ENCODE measurements around the gene INPP4B. TPM values are rescaled to one million over a fixed set of nuclear protein-coding genes. Genes with fewer than 3 reads are reported as not detected.

The INPP4B gene
- total RNA-seq, 1 experiment from 2014 or later = not detected

GRCh38 chr4:142866685-142867084 lies 20.6 kb upstream of the INPP4B start:
- no peak overlapping the region for H3K27ac ChIP-seq (ENCODE audit: low read length)
- no peak overlapping the region for H3K4me3 ChIP-seq (ENCODE audit: low read length)
- no peaks in the 10 kb centered on the region for H3K27me3 ChIP-seq (ENCODE audit: low read length)
- H3K79me2 ChIP-seq (ENCODE audit: low read length) = no peaks in the 10 kb centered on the region
- no peak for DNase-seq
- no peaks in the 10 kb centered on the region for H3K4me1 ChIP-seq (ENCODE audit: low read length)
- no peak overlapping the region for H3K9ac ChIP-seq (ENCODE audit: low read length)
- H2AFZ ChIP-seq (ENCODE audit: low read length) = no peak overlapping the region
- no peaks in the 10 kb centered on the region for H3K9me2 ChIP-seq (replicated peaks; ENCODE audit: insufficient read depth, low read length)
- H3K36me3 ChIP-seq (ENCODE audit: insufficient read depth, low read length) = no peaks in the 10 kb centered on the region
- no peaks in the 10 kb centered on the region; the same call in 1 of the 2 replicates for H3K9me3 ChIP-seq (ENCODE audit: low read length)
- no peaks in the 10 kb centered on the region for H4K20me1 ChIP-seq (ENCODE audit: insufficient read depth, low read depth, low read length)
- H3K4me2 ChIP-seq (ENCODE audit: low read depth, low read length, poor library complexity, severe bottlenecking) = no peak overlapping the region

GRCh38 chr4:142861351-142861750 lies 15.2 kb upstream of the INPP4B start:
- Histone ChIP-seq H3K79me2 (ENCODE audit: low read length) (no peaks in the 10 kb centered on the region), H3K4me1 (ENCODE audit: low read length) (no peaks in the 10 kb centered on the region), H3K9me2 (replicated peaks; ENCODE audit: insufficient read depth, low read length) (no peaks in the 10 kb centered on the region), H3K4me2 (ENCODE audit: low read depth, low read length, poor library complexity, severe bottlenecking) (no peak overlapping the region), H3K27ac (ENCODE audit: low read length) (no peak overlapping the region), H4K20me1 (ENCODE audit: insufficient read depth, low read depth, low read length) (no peaks in the 10 kb centered on the region), H3K9me3 (ENCODE audit: low read length) (no peaks in the 10 kb centered on the region; the same call in 1 of the 2 replicates), H3K9ac (ENCODE audit: low read length) (no peak overlapping the region), H3K27me3 (ENCODE audit: low read length) (no peaks in the 10 kb centered on the region), H3K4me3 (ENCODE audit: low read length) (no peak overlapping the region), H2AFZ (ENCODE audit: low read length) (no peak overlapping the region), H3K36me3 (ENCODE audit: insufficient read depth, low read length) (no peaks in the 10 kb centered on the region)
- DNase-seq = no peak

DNA sequence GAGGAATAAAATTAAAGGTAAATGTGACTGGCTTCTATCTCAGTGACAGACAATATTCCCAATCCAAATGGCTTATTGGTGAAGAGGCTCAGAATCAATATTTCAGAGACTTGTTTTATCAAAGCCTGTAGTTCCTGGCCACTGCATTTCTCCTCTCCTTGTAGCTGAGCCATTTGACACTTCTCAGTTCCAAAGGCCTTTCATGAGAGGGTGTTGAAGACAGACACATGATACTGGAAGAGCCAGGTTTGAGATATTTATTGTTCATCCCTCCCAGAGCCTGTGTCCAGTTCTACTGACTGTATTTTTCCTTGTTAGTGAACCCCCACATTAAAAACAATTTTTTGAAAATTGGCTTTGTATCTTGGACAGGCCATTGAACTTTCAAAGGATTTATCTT lies 12.9 kb upstream of the INPP4B start:
- Histone ChIP-seq H3K4me2 (ENCODE audit: low read depth, low read length, poor library complexity, severe bottlenecking) (no peak overlapping the region), H3K4me3 (ENCODE audit: low read length) (no peak overlapping the region), H3K79me2 (ENCODE audit: low read length) (no peaks in the 10 kb centered on the region), H3K9me3 (ENCODE audit: low read length) (no peaks in the 10 kb centered on the region), H4K20me1 (ENCODE audit: insufficient read depth, low read depth, low read length) (no peaks in the 10 kb centered on the region), H2AFZ (ENCODE audit: low read length) (no peak overlapping the region), H3K27me3 (ENCODE audit: low read length) (no peaks in the 10 kb centered on the region), H3K36me3 (ENCODE audit: insufficient read depth, low read length) (no peaks in the 10 kb centered on the region), H3K4me1 (ENCODE audit: low read length) (no peaks in the 10 kb centered on the region), H3K9ac (ENCODE audit: low read length) (no peak overlapping the region), H3K27ac (ENCODE audit: low read length) (no peak overlapping the region), H3K9me2 (replicated peaks; ENCODE audit: insufficient read depth, low read length) (no peaks in the 10 kb centered on the region)
- no peak for DNase-seq

DNA sequence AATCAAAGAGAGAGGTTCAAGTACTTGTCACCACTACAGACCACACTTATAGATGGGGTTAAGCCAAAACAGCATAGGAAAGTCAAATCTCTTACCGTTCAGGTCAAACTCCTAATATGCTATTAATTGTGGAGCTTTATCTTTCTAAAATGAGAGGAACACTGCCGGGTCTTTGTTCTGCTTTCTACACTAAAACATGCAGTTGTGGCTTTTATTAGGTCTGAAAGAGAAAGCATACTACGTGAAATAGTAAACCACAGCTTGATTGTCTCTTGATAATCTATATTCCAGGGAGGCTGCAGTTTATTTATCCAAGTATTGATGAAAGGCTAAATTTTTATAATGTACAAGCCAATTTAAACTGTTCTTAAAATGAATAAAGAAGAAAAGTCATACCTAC lies 12.3 kb upstream of the INPP4B start:
- Histone ChIP-seq H3K36me3 (ENCODE audit: insufficient read depth, low read length) (no peaks in the 10 kb centered on the region), H3K4me1 (ENCODE audit: low read length) (no peaks in the 10 kb centered on the region), H3K4me2 (ENCODE audit: low read depth, low read length, poor library complexity, severe bottlenecking) (no peak overlapping the region), H4K20me1 (ENCODE audit: insufficient read depth, low read depth, low read length) (no peaks in the 10 kb centered on the region), H3K9me2 (replicated peaks; ENCODE audit: insufficient read depth, low read length) (no peaks in the 10 kb centered on the region), H3K4me3 (ENCODE audit: low read length) (no peak overlapping the region), H3K27ac (ENCODE audit: low read length) (no peak overlapping the region), H3K79me2 (ENCODE audit: low read length) (no peaks in the 10 kb centered on the region), H2AFZ (ENCODE audit: low read length) (no peak overlapping the region), H3K9me3 (ENCODE audit: low read length) (no peaks in the 10 kb centered on the region), H3K9ac (ENCODE audit: low read length) (no peak overlapping the region), H3K27me3 (ENCODE audit: low read length) (no peaks in the 10 kb centered on the region)
- DNase-seq = no peak

GRCh38 chr4:142856576-142856975 lies 10.5 kb upstream of the INPP4B start:
- H3K9ac ChIP-seq (ENCODE audit: low read length) = no peak overlapping the region
- no peak overlapping the region for H3K27ac ChIP-seq (ENCODE audit: low read length)
- no peaks in the 10 kb centered on the region for H3K79me2 ChIP-seq (ENCODE audit: low read length)
- no peaks in the 10 kb centered on the region for H3K27me3 ChIP-seq (ENCODE audit: low read length)
- DNase-seq = no peak
- H4K20me1 ChIP-seq (ENCODE audit: insufficient read depth, low read depth, low read length) = no peaks in the 10 kb centered on the region
- no peak overlapping the region for H2AFZ ChIP-seq (ENCODE audit: low read length)
- H3K4me2 ChIP-seq (ENCODE audit: low read depth, low read length, poor library complexity, severe bottlenecking) = no peak overlapping the region
- H3K36me3 ChIP-seq (ENCODE audit: insufficient read depth, low read length) = no peaks in the 10 kb centered on the region
- H3K9me2 ChIP-seq (replicated peaks; ENCODE audit: insufficient read depth, low read length) = no peaks in the 10 kb centered on the region
- no peak overlapping the region for H3K4me3 ChIP-seq (ENCODE audit: low read length)
- H3K9me3 ChIP-seq (ENCODE audit: low read length) = no peaks in the 10 kb centered on the region
- no peaks in the 10 kb centered on the region for H3K4me1 ChIP-seq (ENCODE audit: low read length)

DNA sequence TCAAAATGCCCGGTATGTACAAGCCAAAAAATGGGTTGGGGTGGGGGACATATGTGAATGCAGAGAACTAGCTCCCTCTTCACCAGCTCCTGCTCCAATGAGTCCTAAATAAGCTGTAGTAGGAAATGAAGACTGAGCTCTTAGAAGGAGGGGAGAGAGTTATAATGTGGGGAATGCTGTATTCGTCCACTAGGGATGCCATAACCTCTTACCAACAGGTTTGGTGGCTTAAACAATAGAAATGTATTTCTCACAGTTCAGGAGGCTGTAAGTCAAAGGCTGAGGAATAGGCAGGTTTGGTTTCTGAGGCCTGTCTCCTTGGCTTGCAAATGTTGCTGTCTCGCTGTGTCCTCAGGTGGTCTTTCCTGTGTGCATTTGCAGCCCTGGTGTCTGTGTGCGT lies 4.4 kb upstream of the INPP4B start:
- Histone ChIP-seq H3K4me2 (ENCODE audit: low read depth, low read length, poor library complexity, severe bottlenecking) (no peak overlapping the region), H3K4me1 (ENCODE audit: low read length) (no peaks in the 10 kb centered on the region), H2AFZ (ENCODE audit: low read length) (no peak overlapping the region), H3K4me3 (ENCODE audit: low read length) (no peak overlapping the region), H3K27ac (ENCODE audit: low read length) (no peak overlapping the region), H3K9ac (ENCODE audit: low read length) (no peak overlapping the region), H3K27me3 (ENCODE audit: low read length) (no peaks in the 10 kb centered on the region), H3K36me3 (ENCODE audit: insufficient read depth, low read length) (no peaks in the 10 kb centered on the region), H3K9me2 (replicated peaks; ENCODE audit: insufficient read depth, low read length) (no peaks in the 10 kb centered on the region), H4K20me1 (ENCODE audit: insufficient read depth, low read depth, low read length) (no peaks in the 10 kb centered on the region), H3K79me2 (ENCODE audit: low read length) (no peaks in the 10 kb centered on the region), H3K9me3 (ENCODE audit: low read length) (no peaks in the 10 kb centered on the region)
- no peak for DNase-seq

GRCh38 chr4:142846729-142847596 lies 862 bp upstream of the INPP4B start:
- no peaks in the 10 kb centered on the region for H3K27me3 ChIP-seq (ENCODE audit: low read length)
- no peaks in the 10 kb centered on the region for H3K9me2 ChIP-seq (replicated peaks; ENCODE audit: insufficient read depth, low read length)
- no peak overlapping the region for H3K9ac ChIP-seq (ENCODE audit: low read length)
- H3K79me2 ChIP-seq (ENCODE audit: low read length) = no peaks in the 10 kb centered on the region
- no peak overlapping the region for H3K4me2 ChIP-seq (ENCODE audit: low read depth, low read length, poor library complexity, severe bottlenecking)
- no peaks in the 10 kb centered on the region for H3K36me3 ChIP-seq (ENCODE audit: insufficient read depth, low read length)
- H4K20me1 ChIP-seq (ENCODE audit: insufficient read depth, low read depth, low read length) = no peaks in the 10 kb centered on the region
- no peak overlapping the region for H3K27ac ChIP-seq (ENCODE audit: low read length)
- no peaks in the 10 kb centered on the region for H3K9me3 ChIP-seq (ENCODE audit: low read length)
- H3K4me1 ChIP-seq (ENCODE audit: low read length) = no peaks in the 10 kb centered on the region
- no peak for DNase-seq
- H2AFZ ChIP-seq (ENCODE audit: low read length) = no peak overlapping the region
- no peak overlapping the region for H3K4me3 ChIP-seq (ENCODE audit: low read length)

GRCh38 chr4:142845293-142846107 lies 601 bp downstream of the INPP4B start:
- Histone ChIP-seq H3K79me2 (ENCODE audit: low read length) (no peaks in the 10 kb centered on the region), H3K36me3 (ENCODE audit: insufficient read depth, low read length) (no peaks in the 10 kb centered on the region), H3K9me3 (ENCODE audit: low read length) (no peaks in the 10 kb centered on the region), H3K9me2 (replicated peaks; ENCODE audit: insufficient read depth, low read length) (no peaks in the 10 kb centered on the region), H3K4me3 (ENCODE audit: low read length) (no peak overlapping the region), H3K4me1 (ENCODE audit: low read length) (no peaks in the 10 kb centered on the region), H2AFZ (ENCODE audit: low read length) (no peak overlapping the region), H3K27ac (ENCODE audit: low read length) (no peak overlapping the region), H3K9ac (ENCODE audit: low read length) (no peak overlapping the region), H3K4me2 (ENCODE audit: low read depth, low read length, poor library complexity, severe bottlenecking) (no peak overlapping the region), H3K27me3 (ENCODE audit: low read length) (no peaks in the 10 kb centered on the region), H4K20me1 (ENCODE audit: insufficient read depth, low read depth, low read length) (no peaks in the 10 kb centered on the region)
- DNase-seq = no peak
